GM19025 (cell line): ENCODE results near the gene TBXAS1.
A peak's percentile ranks its signal among the peaks of the same experiment; 100 is the strongest.
"Not testable (repeated sequence)": the region's sequence is repeated elsewhere in the genome, so short reads cannot be mapped to it uniquely, and the experiment has no call there.

Experiments used
- ATAC-seq: cut with Tn5 transposase; IDR thresholded peaks from one replicate; pipeline ENCODE4 v1.9.1; 2021; ENCODE audit warnings: mild to moderate bottlenecking, low read depth, moderate library complexity; ENCODE audit not compliant: unreplicated experiment

Gene TBXAS1

GRCh38 chr7:139909379-139910050, 80.5 kb downstream of the TBXAS1 start:
- ATAC-seq: no peak

- no peak for ATAC-seq
Observed at GRCh38 chr7:139913021-139913844, 84.2 kb downstream of the TBXAS1 start.

- no peak for ATAC-seq
Observed at GRCh38 chr7:139913845-139914135, 84.7 kb downstream of the TBXAS1 start.

- ATAC-seq: no peak
Observed at GRCh38 chr7:139914306-139915267, 85.5 kb downstream of the TBXAS1 start.

- no peak for ATAC-seq
Observed at GRCh38 chr7:139915268-139915863, 86.3 kb downstream of the TBXAS1 start.

GRCh38 chr7:139915864-139916716, 87.0 kb downstream of the TBXAS1 start:
- peak; percentile 86 for ATAC-seq

GRCh38 chr7:139916717-139917395, 87.8 kb downstream of the TBXAS1 start:
- ATAC-seq: peak; percentile 60

GRCh38 chr7:139917851-139918250, 88.8 kb downstream of the TBXAS1 start:
- no peak for ATAC-seq

GRCh38 chr7:139918480-139918879, 89.4 kb downstream of the TBXAS1 start:
- no peak for ATAC-seq

- no peak for ATAC-seq
Observed at GRCh38 chr7:139923090-139923489, 94.0 kb downstream of the TBXAS1 start.

- no peak for ATAC-seq
Observed at GRCh38 chr7:139924461-139924860, 95.4 kb downstream of the TBXAS1 start.

- not testable (repeated sequence) for ATAC-seq
Observed at GRCh38 chr7:139929221-139929620, 100.2 kb downstream of the TBXAS1 start.

GRCh38 chr7:139930286-139930965, 101.4 kb downstream of the TBXAS1 start:
- no peak for ATAC-seq

GRCh38 chr7:139931190-139931934, 102.3 kb downstream of the TBXAS1 start:
- no peak for ATAC-seq

- no peak for ATAC-seq
Observed at GRCh38 chr7:139932531-139932930, 103.5 kb downstream of the TBXAS1 start.

- ATAC-seq: no peak
Observed at GRCh38 chr7:139936760-139937310, 107.8 kb downstream of the TBXAS1 start.

- no peak for ATAC-seq
Observed at GRCh38 chr7:139937715-139938114, 108.7 kb downstream of the TBXAS1 start.

GRCh38 chr7:139940866-139941265, 111.8 kb downstream of the TBXAS1 start:
- ATAC-seq: no peak
